GM19043 (cell line): ENCODE data around the gene NHLRC4.
"Not testable (repeated sequence)": the region's sequence is repeated elsewhere in the genome, so short reads cannot be mapped to it uniquely, and the experiment has no call there.

Source experiments
- ATAC-seq: cut with Tn5 transposase; IDR thresholded peaks from one replicate; pipeline ENCODE4 v1.9.1; 2021; ENCODE audit warnings: low read depth; ENCODE audit not compliant: unreplicated experiment

The NHLRC4 gene

GRCh38 chr16:595094-595528 lies 28.3 kb downstream of the NHLRC4 start:
- ATAC-seq: no peak

DNA sequence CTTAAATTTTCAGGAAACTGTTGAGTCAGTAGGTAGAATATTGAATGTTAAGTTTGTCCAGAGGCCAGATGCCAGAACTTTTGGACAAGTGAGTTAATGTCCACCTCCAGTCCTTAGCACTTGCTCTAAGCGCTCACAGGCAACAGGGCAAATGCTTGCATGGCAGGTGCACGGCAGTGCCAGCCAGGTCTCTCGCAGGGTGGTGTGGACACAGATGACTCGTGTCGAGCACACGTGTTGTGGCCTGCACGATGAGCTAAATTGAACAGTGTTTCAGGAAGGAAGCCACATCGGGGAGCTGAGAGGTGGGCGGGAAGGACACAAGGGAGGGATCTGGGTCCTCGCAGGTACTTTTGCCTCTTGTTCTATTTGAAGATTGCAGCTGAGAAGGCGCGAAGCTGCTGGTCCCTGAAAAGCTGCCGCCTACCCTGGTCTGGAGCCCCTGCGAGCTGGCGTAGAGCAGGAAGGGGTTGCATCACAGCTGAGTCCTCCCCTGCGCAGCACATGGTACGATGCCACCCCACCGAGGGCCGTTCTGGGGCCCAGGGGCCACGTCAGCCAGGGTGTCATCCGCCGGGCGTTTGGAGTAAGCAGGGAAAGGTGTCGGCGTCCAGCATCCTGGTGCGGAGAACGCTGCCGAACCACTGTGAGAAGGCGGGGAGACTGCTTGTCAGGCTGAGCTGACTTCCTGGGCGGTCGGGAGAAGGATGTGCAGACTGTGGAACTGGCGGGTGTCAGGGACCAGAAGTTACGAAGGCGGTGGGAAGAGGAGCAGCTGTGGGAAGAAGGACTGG lies 29.3 kb downstream of the NHLRC4 start:
- no peak for ATAC-seq

GRCh38 chr16:596736-597060 lies 29.9 kb downstream of the NHLRC4 start:
- no peak for ATAC-seq

DNA sequence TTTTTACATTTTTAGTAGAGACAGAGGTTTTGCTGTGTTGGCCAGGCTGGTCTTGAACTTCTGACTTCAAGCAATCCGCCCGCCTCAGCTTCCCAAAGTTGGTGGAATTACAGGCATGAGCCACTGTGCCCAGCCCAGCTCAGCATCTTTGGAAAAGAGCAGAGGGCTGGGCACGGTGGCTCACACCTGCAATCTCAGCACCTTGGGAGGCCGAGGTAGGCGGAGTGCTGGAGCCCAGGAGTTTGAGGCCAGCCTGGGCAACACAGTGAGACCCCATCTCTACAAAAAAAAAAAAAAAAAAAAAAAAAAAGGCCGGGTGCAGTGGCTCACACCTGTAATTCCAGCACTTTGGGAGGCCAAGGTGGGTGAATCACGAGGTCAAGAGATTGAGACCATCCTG lies 30.9 kb downstream of the NHLRC4 start:
- ATAC-seq: not testable (repeated sequence)

GRCh38 chr16:598823-599739 lies 32.3 kb downstream of the NHLRC4 start:
- ATAC-seq: no peak

DNA sequence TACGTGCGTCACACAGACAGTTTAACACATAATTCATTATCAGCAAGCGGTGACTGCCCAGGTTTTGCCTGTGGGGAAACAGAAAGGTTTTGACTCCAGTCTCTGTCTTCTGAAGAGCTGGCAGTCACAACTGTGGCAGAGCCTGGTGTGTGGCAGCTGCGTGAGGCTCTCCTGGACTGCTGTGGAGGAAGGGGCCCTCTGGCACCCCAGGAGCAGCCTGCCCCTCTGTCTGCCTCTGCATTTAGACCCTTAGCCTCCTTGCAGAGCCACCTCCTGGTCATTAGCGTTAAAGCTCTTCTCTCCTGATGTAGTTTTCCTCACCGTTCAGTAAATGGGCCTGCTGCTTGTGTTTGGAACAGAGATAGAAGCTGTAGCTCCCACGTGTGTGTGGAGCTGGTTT lies 34.0 kb downstream of the NHLRC4 start:
- no peak for ATAC-seq

DNA sequence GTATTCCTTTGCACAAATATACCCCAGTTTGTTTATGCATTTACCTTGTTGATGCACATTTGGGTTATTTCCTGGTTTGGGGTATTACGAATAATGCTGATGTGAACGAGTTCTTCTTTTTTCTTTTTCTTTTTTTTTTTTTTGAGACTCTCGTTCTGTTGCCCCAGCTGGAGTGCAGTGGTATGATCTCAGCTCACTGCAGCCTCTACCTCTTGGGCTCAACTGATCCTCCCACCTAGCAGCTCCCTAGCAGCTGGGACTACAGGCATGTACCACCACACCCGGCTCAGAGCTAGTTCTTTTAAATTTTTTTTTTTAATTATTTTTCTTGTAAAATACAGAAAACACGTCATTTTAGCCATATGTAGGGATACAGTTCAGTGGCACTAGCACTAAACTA lies 37.1 kb downstream of the NHLRC4 start:
- ATAC-seq: no peak

GRCh38 chr16:606656-607307 lies 40.0 kb downstream of the NHLRC4 start:
- ATAC-seq: no peak

DNA sequence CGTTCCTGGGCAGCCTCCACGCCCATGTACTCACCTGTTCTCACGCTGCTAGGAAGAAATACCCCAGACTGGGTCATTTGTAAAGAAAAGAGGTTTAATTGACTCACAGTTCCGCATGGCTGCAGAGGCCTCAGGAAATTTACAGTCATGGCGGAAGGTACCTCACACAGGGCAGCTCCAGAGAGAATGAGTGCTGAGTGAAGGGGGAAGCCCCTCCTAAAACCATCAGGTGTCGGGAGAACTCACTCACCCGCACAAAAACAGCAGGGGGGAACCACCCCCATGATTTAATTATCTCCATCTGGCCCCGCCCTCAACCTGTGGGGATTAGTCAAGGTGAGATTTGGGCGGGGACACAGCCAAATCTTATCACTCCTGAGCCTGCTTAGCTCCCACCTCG lies 41.2 kb downstream of the NHLRC4 start:
- no peak for ATAC-seq

GRCh38 chr16:609316-609715 lies 42.5 kb downstream of the NHLRC4 start:
- ATAC-seq: no peak

DNA sequence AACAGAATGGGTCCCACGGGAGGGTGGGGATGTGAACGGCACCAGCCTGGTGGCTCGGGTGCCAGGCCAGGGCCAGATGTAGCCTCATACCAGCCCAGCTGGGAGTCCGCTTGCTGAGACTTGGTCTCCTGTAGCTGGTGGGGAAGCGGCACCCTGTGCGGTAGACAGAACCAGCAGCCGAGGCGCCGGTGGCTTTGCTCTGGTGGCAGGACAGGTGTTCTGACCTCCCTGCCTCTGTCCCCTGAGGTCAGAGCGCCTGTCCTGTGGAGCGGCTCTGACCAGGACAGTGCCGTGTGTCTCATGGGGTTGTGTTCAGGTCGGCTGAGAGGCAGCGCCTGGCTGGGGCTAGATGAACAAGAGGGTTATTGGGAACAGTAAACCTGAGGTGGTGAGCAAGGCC lies 43.2 kb downstream of the NHLRC4 start:
- ATAC-seq: no peak

- ATAC-seq: no peak
Observed at GRCh38 chr16:610513-611381, 43.9 kb downstream of the NHLRC4 start.

DNA sequence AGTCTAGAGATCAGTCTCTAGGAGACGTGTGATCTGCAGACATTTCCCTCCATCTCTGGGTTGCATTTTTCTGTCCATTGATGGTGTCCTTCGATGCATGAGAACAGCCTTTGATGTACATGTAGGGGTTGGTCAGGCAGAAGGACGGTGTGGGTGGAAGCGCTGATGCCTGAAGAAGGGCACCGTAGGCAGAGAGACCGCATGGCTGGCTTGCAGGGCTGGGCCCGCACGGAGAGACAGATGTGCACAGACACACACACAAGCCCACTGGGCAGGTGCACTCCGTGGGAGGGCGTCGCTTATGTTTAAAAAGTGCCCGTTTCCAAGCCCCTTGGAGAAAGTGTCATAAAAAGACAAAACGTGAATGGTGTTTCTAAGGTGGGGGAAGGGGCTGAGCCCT lies 48.3 kb downstream of the NHLRC4 start:
- no peak for ATAC-seq

DNA sequence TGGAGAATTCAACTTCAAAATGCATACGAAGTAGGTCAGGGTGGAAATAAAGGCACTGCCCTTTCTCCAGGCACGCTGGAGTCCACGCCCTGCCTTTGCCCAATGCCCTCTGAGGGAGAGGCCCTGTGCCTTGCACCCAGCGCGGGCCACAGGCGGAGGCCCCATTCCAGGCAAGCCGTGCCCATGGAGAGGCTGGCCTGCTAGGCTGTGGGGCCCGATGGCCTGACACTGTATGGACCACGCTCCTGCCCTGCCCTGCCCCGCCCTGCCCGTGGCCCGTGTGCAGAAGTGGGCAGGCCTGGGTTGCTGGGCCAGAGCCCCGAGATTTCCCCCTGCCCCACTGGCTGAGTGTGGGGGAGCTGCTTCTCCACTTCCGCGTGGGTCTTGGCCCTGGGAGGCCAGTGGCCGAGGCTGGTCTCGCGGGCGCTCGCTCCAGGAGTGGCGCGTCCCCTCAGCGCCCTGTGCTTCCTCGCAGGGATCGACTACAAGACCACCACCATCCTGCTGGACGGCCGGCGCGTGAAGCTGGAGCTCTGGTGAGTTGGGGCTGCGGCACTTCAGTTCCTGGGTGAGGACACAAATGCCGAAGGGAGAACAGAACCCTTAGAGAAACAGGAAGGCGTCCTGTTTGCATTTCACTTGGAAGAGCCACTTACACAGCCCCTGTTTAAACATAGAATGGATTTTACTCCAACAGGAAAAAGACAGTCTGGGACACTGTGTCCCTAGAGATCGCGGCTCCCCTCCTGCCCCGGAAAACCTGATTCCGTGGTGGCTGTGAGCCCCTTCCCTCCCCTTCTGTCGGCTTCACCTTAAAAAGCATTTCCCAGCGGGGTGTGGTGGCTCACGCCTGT lies 50.2 kb downstream of the NHLRC4 start:
- no peak for ATAC-seq

DNA sequence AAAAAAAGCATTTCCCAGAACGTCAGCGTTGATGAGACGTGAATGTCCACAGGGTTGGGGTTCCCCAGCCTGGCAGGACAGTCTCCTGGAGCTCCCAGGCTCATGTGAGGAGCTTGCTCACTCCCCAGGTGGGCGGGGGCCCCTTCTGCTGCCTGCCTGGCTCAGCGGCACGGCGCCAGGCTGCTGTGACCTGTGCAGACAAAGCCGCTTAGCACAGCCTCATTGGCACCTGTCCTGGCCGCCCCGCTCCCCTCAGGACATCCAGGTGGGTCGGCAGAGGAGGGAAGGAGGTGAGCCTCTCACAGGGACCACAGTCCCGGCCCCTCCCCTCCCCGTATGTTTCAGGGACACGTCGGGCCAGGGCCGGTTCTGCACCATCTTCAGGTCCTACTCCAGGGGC lies 51.0 kb downstream of the NHLRC4 start:
- ATAC-seq: no peak
